Measurements from ENCODE around the gene SNX25.

DNA sequence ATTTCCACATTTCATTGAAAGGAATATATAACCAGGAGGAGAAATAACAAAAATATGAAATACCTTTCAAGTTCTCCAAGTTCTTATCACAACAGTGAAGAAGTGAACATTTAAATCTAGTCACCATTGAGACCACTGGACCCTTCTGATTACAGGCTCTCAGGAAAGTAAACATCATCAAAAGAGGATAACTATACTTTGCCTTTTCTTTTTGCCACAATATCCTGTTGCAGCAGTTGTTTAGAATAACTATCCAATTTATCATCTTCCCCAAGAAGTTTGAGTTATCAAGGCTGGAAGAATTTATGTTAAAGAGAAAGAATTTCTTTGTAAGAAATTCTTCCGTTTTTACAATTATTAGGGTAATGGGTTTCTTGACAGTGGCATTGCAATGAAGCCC lies 182.8 kb downstream of the SNX25 start:
- TF ChIP-seq CTCF (IDR thresholded peaks at IDR 0.05) (no peak), POLR2A (IDR thresholded peaks at IDR 0.05) (no peak)
